Measurements from ENCODE around the gene ATF4.

DNA sequence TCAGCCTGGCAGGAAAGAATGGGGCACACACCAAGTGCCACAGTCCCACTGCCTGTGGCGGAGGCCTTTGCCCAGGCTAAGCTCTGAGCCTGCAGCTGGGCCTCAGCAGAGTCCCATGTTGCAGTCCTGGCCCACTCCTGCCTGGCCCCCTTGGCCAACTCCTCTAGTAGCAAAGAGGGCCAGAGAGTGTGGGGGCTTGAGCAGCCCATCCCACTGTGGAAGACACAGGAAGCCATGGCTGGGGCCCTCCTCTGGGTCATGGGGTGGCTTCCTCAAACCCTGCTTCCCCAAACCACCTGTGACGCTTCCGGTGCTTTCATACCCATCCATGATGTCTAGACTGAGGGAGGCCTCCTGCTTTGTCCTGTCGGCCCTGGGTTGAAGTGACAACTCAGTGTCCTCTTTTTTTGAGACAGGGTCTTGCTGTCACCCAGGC lies 6.4 kb downstream of the ATF4 start:
- TF ChIP-seq YY1 (IDR thresholded peaks at IDR 0.05; ENCODE audit: low read depth) (no peak), EP300 (IDR thresholded peaks at IDR 0.05; ENCODE audit: borderline replicate concordance) (no peak)
- TF ChIP-seq, protein P1, sequence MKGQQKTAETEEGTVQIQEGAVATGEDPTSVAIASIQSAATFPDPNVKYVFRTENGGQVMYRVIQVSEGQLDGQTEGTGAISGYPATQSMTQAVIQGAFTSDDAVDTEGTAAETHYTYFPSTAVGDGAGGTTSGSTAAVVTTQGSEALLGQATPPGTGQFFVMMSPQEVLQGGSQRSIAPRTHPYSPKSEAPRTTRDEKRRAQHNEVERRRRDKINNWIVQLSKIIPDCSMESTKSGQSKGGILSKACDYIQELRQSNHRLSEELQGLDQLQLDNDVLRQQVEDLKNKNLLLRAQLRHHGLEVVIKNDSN (IDR thresholded peaks at IDR 0.05): no peak
